ENCODE measurements around the gene MAP2K5. TPM values are rescaled to one million over a fixed set of nuclear protein-coding genes. Genes with fewer than 3 reads are reported as not detected.

The MAP2K5 gene
- total RNA-seq, 1 experiment from 2014 or later: 22.2 TPM

GRCh38 chr15:67508407-67508806 lies 34.1 kb upstream of the MAP2K5 start:
- no TSS peak for BruUV-seq (replicated peaks)
- intact Hi-C loops (cut with micrococcal nuclease; ENCODE audit: unreplicated experiment): no loop called here
- Mint-ChIP-seq H3K36me3 (ENCODE audit: insufficient read depth, unreplicated experiment) (peaks cover 8% of the 10 kb centered on the region), H3K27ac (ENCODE audit: unreplicated experiment) (no peak overlapping the region), H3K27me3 (ENCODE audit: unreplicated experiment) (no peaks in the 10 kb centered on the region), H3K4me3 (ENCODE audit: low read depth, unreplicated experiment) (no peak overlapping the region), H3K4me1 (ENCODE audit: low read depth, unreplicated experiment) (no peaks in the 10 kb centered on the region), H3K9me3 (ENCODE audit: low read depth, unreplicated experiment) (no peaks in the 10 kb centered on the region)
- DNase-seq: no peak
- TF ChIP-seq CTCF (IDR thresholded peaks at IDR 0.05; ENCODE audit: unreplicated experiment): no peak
- CTCF ChIA-PET: interaction anchor here (0.6 kb wide), 1 partner anchor 206 kb away, joined by 3 read pairs; no protein-coding TSS in a partner anchor

DNA sequence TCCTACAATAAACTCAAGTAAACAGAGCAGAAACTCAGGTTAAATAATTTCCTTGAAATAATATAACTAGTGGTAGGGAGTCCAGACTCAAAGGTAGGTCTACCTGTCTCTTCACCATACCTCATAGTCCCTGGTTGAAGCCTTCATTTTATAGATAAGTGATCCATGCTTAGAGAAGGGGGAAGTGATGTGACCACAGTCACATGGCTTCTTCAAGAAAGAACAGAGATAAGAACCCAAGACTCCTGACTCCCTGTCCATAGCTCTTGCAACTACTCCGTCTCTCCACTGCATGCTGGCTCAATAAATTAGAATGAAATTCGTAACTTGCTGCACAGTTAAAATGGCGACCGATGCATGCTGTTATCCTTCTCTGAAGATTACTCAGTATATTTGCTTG lies 32.6 kb upstream of the MAP2K5 start:
- no peaks in the 10 kb centered on the region for H3K27me3 Mint-ChIP-seq (ENCODE audit: unreplicated experiment)
- H3K4me1 Mint-ChIP-seq (ENCODE audit: low read depth, unreplicated experiment): no peaks in the 10 kb centered on the region
- H3K4me3 Mint-ChIP-seq (ENCODE audit: low read depth, unreplicated experiment): no peak overlapping the region
- no peak for DNase-seq
- CTCF ChIA-PET: interaction anchor here (1.3 kb wide), 1 partner anchor 9 kb away, joined by 4 read pairs; no protein-coding TSS in a partner anchor
- H3K27ac Mint-ChIP-seq (ENCODE audit: unreplicated experiment): no peak overlapping the region
- intact Hi-C loops (cut with micrococcal nuclease; ENCODE audit: unreplicated experiment): no loop called here
- no peaks in the 10 kb centered on the region for H3K9me3 Mint-ChIP-seq (ENCODE audit: low read depth, unreplicated experiment)
- no peak for TF ChIP-seq CTCF (IDR thresholded peaks at IDR 0.05; ENCODE audit: unreplicated experiment)
- BruUV-seq (replicated peaks): no TSS peak
- peaks cover 10% of the 10 kb centered on the region for H3K36me3 Mint-ChIP-seq (ENCODE audit: insufficient read depth, unreplicated experiment)

- peaks cover 12% of the 10 kb centered on the region for H3K36me3 Mint-ChIP-seq (ENCODE audit: insufficient read depth, unreplicated experiment)
- TF ChIP-seq CTCF (IDR thresholded peaks at IDR 0.05; ENCODE audit: unreplicated experiment): no peak
- H3K9me3 Mint-ChIP-seq (ENCODE audit: low read depth, unreplicated experiment): no peaks in the 10 kb centered on the region
- no peaks in the 10 kb centered on the region for H3K27me3 Mint-ChIP-seq (ENCODE audit: unreplicated experiment)
- H3K4me1 Mint-ChIP-seq (ENCODE audit: low read depth, unreplicated experiment): no peaks in the 10 kb centered on the region
- BruUV-seq (replicated peaks): no TSS peak
- CTCF ChIA-PET: interaction anchor here (0.6 to 1.3 kb wide), 2 partner anchors 9 to 48 kb away, joined by 4 read pairs; no protein-coding TSS in a partner anchor
- H3K4me3 Mint-ChIP-seq (ENCODE audit: low read depth, unreplicated experiment): no peak overlapping the region
- no peak for DNase-seq
- no peak overlapping the region for H3K27ac Mint-ChIP-seq (ENCODE audit: unreplicated experiment)
- intact Hi-C loops (cut with micrococcal nuclease; ENCODE audit: unreplicated experiment): no loop called here
These were observed 31.8 kb upstream of the MAP2K5 start for GRCh38 chr15:67510597-67511190.

DNA sequence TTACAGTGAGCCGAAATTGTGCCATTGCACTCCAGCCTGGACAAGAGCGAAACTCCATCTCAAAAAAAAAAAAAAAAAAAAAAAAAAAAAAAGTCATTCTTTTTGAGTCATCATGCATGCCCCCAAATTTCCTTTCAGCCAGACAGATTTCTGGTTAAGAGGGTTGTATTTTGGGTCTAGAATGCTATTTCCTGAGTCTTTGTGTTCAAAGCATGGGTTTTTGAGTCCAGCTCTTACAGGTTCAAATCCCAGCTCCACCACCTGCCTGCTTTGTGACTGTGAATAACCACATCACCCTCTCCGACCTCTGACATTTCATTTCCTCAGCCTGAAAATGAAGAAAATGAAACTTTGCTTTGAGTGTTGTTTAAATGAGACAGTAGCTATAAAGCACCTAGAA lies 30.9 kb upstream of the MAP2K5 start:
- no TSS peak for BruUV-seq (replicated peaks)
- Mint-ChIP-seq H3K27me3 (ENCODE audit: unreplicated experiment) (no peaks in the 10 kb centered on the region), H3K4me3 (ENCODE audit: low read depth, unreplicated experiment) (no peak overlapping the region), H3K36me3 (ENCODE audit: insufficient read depth, unreplicated experiment) (peaks cover 12% of the 10 kb centered on the region), H3K9me3 (ENCODE audit: low read depth, unreplicated experiment) (no peaks in the 10 kb centered on the region), H3K27ac (ENCODE audit: unreplicated experiment) (no peak overlapping the region), H3K4me1 (ENCODE audit: low read depth, unreplicated experiment) (no peaks in the 10 kb centered on the region)
- intact Hi-C loops (cut with micrococcal nuclease; ENCODE audit: unreplicated experiment): no loop called here
- CTCF ChIA-PET: interaction anchor here (0.6 kb wide), 1 partner anchor 49 kb away, joined by 4 read pairs; no protein-coding TSS in a partner anchor
- TF ChIP-seq CTCF (IDR thresholded peaks at IDR 0.05; ENCODE audit: unreplicated experiment): no peak
- no peak for DNase-seq

All from Calu3 (cell line).